Activated CD8-positive, alpha-beta memory T cell treated with anti-CD3 and anti-CD28 coated beads, Interleukin-2, amount 10 ng/mL, durations not matched to agents 7 days and 5 days (primary cell): ENCODE measurements around the gene PHF20. TPM values are rescaled to one million over a fixed set of nuclear protein-coding genes. Genes with fewer than 3 reads are reported as not detected.
"Not testable (repeated sequence)": the region's sequence is repeated elsewhere in the genome, so short reads cannot be mapped to it uniquely, and the experiment has no call there.

Experiments
- ATAC-seq: fragments of 150-1000 bp; cut with Tn5 transposase; one replicate; pipeline ENCODE4 v1.10.0; 2021; ENCODE audit warnings: moderate library complexity
- CTCF ChIA-PET: fragments of 350-600 bp; sonication (Branson Sonifier 250); formaldehyde crosslinking; loops from one replicate; lab custom pipeline; 2021; ENCODE audit warnings: antibody characterized with exemption; lab: Charles Lee
- DNase-seq: peaks from one replicate; pipeline ENCODE4 v3.0.0-alpha.2; 2020
- H3K27ac Mint-ChIP-seq: one replicate; pipeline ENCODE4 v1.8.0; 2021; ENCODE audit warnings: mild to moderate bottlenecking, mixed read lengths
- H3K27me3 Mint-ChIP-seq: one replicate; pipeline ENCODE4 v1.8.0; 2021; ENCODE audit warnings: mixed read lengths
- H3K36me3 Mint-ChIP-seq: one replicate; pipeline ENCODE4 v1.8.0; 2021; ENCODE audit warnings: mild to moderate bottlenecking, mixed read lengths
- H3K4me1 Mint-ChIP-seq: one replicate; pipeline ENCODE4 v1.8.0; 2021; ENCODE audit warnings: mixed read lengths
- H3K4me3 Mint-ChIP-seq: one replicate; pipeline ENCODE4 v1.8.0; 2021; ENCODE audit warnings: mild to moderate bottlenecking, moderate library complexity, mixed read lengths
- H3K9me3 Mint-ChIP-seq: one replicate; pipeline ENCODE4 v1.8.0; 2022; ENCODE audit warnings: low read depth, mixed read lengths
- total RNA-seq, 2 experiments: library from RNA; stranded (reverse); gene quantifications; one replicate each; pipeline ENCODE4 v1.2.3, GENCODE V29; 2021

PHF20 gene
- total RNA-seq, 2 experiments from 2014 or later, result 50.8 to 52.4 TPM

GRCh38 chr20:35878113-35878625 is 106.4 kb downstream of the PHF20 start:
- Mint-ChIP-seq H3K4me3 (no peak overlapping the region), H3K27ac (no peak overlapping the region), H3K4me1 (peaks cover 8% of the 10 kb centered on the region), H3K9me3 (no peaks in the 10 kb centered on the region), H3K36me3 (peaks cover 3% of the 10 kb centered on the region), H3K27me3 (no peaks in the 10 kb centered on the region)
- CTCF ChIA-PET, result interaction anchor here (1.3 kb wide), 1 partner anchor 16 kb away, joined by 4 read pairs; no protein-coding TSS in a partner anchor
- ATAC-seq, result no peak
- no peak for DNase-seq

GRCh38 chr20:35881676-35882075 is 109.9 kb downstream of the PHF20 start:
- H3K27ac Mint-ChIP-seq, result no peak overlapping the region
- peaks cover 9% of the 10 kb centered on the region for H3K4me1 Mint-ChIP-seq
- no peak overlapping the region for H3K4me3 Mint-ChIP-seq
- ATAC-seq (no peak), DNase-seq (no peak)
- no peaks in the 10 kb centered on the region for H3K9me3 Mint-ChIP-seq
- H3K27me3 Mint-ChIP-seq, result no peaks in the 10 kb centered on the region
- CTCF ChIA-PET, result interaction anchor here (2.2 kb wide), 1 partner anchor 216 kb away, joined by 5 read pairs; no protein-coding TSS in a partner anchor
- H3K36me3 Mint-ChIP-seq, result peaks cover 6% of the 10 kb centered on the region

- ATAC-seq, H3K36me3 Mint-ChIP-seq, DNase-seq, H3K27ac Mint-ChIP-seq, H3K9me3 Mint-ChIP-seq, H3K27me3 Mint-ChIP-seq, H3K4me1 Mint-ChIP-seq, H3K4me3 Mint-ChIP-seq: not testable (repeated sequence)
- CTCF ChIA-PET, result interaction anchor here (2.2 to 2.3 kb wide), 2 partner anchors 217 to 281 kb away, joined by 5 to 10 read pairs; no protein-coding TSS in a partner anchor
Observed at GRCh38 chr20:35882427-35883161, 110.8 kb downstream of the PHF20 start.

GRCh38 chr20:35883336-35883777 is 111.5 kb downstream of the PHF20 start:
- Mint-ChIP-seq H3K27ac (no peak overlapping the region), H3K36me3 (peaks cover 4% of the 10 kb centered on the region), H3K9me3 (no peaks in the 10 kb centered on the region), H3K4me3 (no peak overlapping the region), H3K27me3 (no peaks in the 10 kb centered on the region), H3K4me1 (peaks cover 9% of the 10 kb centered on the region)
- CTCF ChIA-PET, result interaction anchor here (0.8 to 2.3 kb wide), 6 partner anchors 17 to 282 kb away, joined by 3 to 13 read pairs (median 6); partner anchors contain the start of gene RBM39
- DNase-seq (no peak), ATAC-seq (no peak)

GRCh38 chr20:35883778-35884540 is 112.1 kb downstream of the PHF20 start:
- CTCF ChIA-PET, result interaction anchor here (0.6 to 2.3 kb wide), 18 partner anchors 8 to 292 kb away, joined by 3 to 13 read pairs (median 4); partner anchors contain the start of genes RBM39 and ROMO1
- H3K9me3 Mint-ChIP-seq, result no peaks in the 10 kb centered on the region
- peaks cover 4% of the 10 kb centered on the region for H3K36me3 Mint-ChIP-seq
- no peaks in the 10 kb centered on the region for H3K27me3 Mint-ChIP-seq
- ATAC-seq (peak; percentile 92), DNase-seq (peak; percentile 75)
- H3K27ac Mint-ChIP-seq, result no peak overlapping the region
- H3K4me3 Mint-ChIP-seq, result no peak overlapping the region
- H3K4me1 Mint-ChIP-seq, result peaks cover 8% of the 10 kb centered on the region

- ATAC-seq, result no peak
- Mint-ChIP-seq H3K4me1 (peaks cover 8% of the 10 kb centered on the region), H3K36me3 (peaks cover 5% of the 10 kb centered on the region), H3K9me3 (no peaks in the 10 kb centered on the region), H3K4me3 (no peak overlapping the region), H3K27me3 (no peaks in the 10 kb centered on the region), H3K27ac (no peak overlapping the region)
- no peak for DNase-seq
- CTCF ChIA-PET, result interaction anchor here (0.6 to 2.3 kb wide), 15 partner anchors 8 to 292 kb away, joined by 3 to 13 read pairs (median 5); partner anchors contain the start of genes RBM39 and ROMO1
Observed at GRCh38 chr20:35884541-35884865, 112.7 kb downstream of the PHF20 start.

GRCh38 chr20:35885212-35885611 is 113.4 kb downstream of the PHF20 start:
- Mint-ChIP-seq H3K9me3 (no peaks in the 10 kb centered on the region), H3K27ac (no peak overlapping the region), H3K4me3 (no peak overlapping the region), H3K36me3 (peaks cover 5% of the 10 kb centered on the region), H3K27me3 (no peaks in the 10 kb centered on the region), H3K4me1 (peaks cover 2% of the 10 kb centered on the region)
- DNase-seq, result no peak
- ATAC-seq, result no peak
- CTCF ChIA-PET, result interaction anchor here (0.6 to 2.3 kb wide), 7 partner anchors 9 to 1448 kb away, joined by 3 to 13 read pairs (median 3); partner anchors contain the start of gene RBM39

GRCh38 chr20:35886537-35886936 is 114.7 kb downstream of the PHF20 start:
- Mint-ChIP-seq H3K27ac (no peak overlapping the region), H3K27me3 (no peaks in the 10 kb centered on the region), H3K36me3 (peaks cover 7% of the 10 kb centered on the region), H3K4me3 (no peak overlapping the region), H3K9me3 (no peaks in the 10 kb centered on the region), H3K4me1 (peaks cover 2% of the 10 kb centered on the region)
- DNase-seq, result no peak
- no peak for ATAC-seq
- CTCF ChIA-PET, result interaction anchor here (1.0 to 1.4 kb wide), 2 partner anchors 42 to 67 kb away, joined by 3 read pairs; no protein-coding TSS in a partner anchor

GRCh38 chr20:35887393-35888064 is 115.7 kb downstream of the PHF20 start:
- ATAC-seq (no peak), DNase-seq (no peak)
- no peaks in the 10 kb centered on the region for H3K27me3 Mint-ChIP-seq
- H3K4me1 Mint-ChIP-seq, result peaks cover 3% of the 10 kb centered on the region
- CTCF ChIA-PET, result no interaction called here
- no peak overlapping the region for H3K27ac Mint-ChIP-seq
- peaks cover 8% of the 10 kb centered on the region for H3K36me3 Mint-ChIP-seq
- no peak overlapping the region for H3K4me3 Mint-ChIP-seq
- H3K9me3 Mint-ChIP-seq, result no peaks in the 10 kb centered on the region

- CTCF ChIA-PET, result no interaction called here
- H3K4me3 Mint-ChIP-seq, result no peak overlapping the region
- H3K9me3 Mint-ChIP-seq, result no peaks in the 10 kb centered on the region
- no peaks in the 10 kb centered on the region for H3K27me3 Mint-ChIP-seq
- ATAC-seq (no peak), DNase-seq (no peak)
- H3K36me3 Mint-ChIP-seq, result peaks cover 8% of the 10 kb centered on the region
- no peak overlapping the region for H3K27ac Mint-ChIP-seq
- H3K4me1 Mint-ChIP-seq, result peaks cover 13% of the 10 kb centered on the region
Observed at GRCh38 chr20:35888657-35889056, 116.8 kb downstream of the PHF20 start.

- CTCF ChIA-PET, result no interaction called here
- DNase-seq (no peak), ATAC-seq (no peak)
- Mint-ChIP-seq H3K4me1 (peaks cover 22% of the 10 kb centered on the region), H3K27ac (no peak overlapping the region), H3K9me3 (no peaks in the 10 kb centered on the region), H3K27me3 (no peaks in the 10 kb centered on the region), H3K36me3 (peaks cover 8% of the 10 kb centered on the region), H3K4me3 (no peak overlapping the region)
Observed at GRCh38 chr20:35891375-35891774, 119.6 kb downstream of the PHF20 start.

GRCh38 chr20:35892871-35893270 is 121.1 kb downstream of the PHF20 start:
- Mint-ChIP-seq H3K9me3 (no peaks in the 10 kb centered on the region), H3K4me1 (peaks cover 22% of the 10 kb centered on the region), H3K27ac (no peak overlapping the region), H3K27me3 (no peaks in the 10 kb centered on the region), H3K36me3 (peaks cover 6% of the 10 kb centered on the region), H3K4me3 (no peak overlapping the region)
- no peak for DNase-seq
- CTCF ChIA-PET, result interaction anchor here (1.2 to 3.0 kb wide), 3 partner anchors 61 to 120 kb away, joined by 3 to 11 read pairs (median 4); partner anchors contain the start of gene SCAND1
- no peak for ATAC-seq
